ENCODE data around the gene MAML3.

Gene MAML3

GRCh38 chr4:140154572-140154891, 548 bp upstream of the MAML3 start:
- no peak for TF ChIP-seq CTCF (IDR thresholded peaks at IDR 0.05)

- no peak for TF ChIP-seq CTCF (IDR thresholded peaks at IDR 0.05)
These were observed 616 bp downstream of the MAML3 start for GRCh38 chr4:140153419-140153717.

- TF ChIP-seq CTCF (IDR thresholded peaks at IDR 0.05): no peak
These were observed 1.1 kb downstream of the MAML3 start for GRCh38 chr4:140152751-140153418.

DNA sequence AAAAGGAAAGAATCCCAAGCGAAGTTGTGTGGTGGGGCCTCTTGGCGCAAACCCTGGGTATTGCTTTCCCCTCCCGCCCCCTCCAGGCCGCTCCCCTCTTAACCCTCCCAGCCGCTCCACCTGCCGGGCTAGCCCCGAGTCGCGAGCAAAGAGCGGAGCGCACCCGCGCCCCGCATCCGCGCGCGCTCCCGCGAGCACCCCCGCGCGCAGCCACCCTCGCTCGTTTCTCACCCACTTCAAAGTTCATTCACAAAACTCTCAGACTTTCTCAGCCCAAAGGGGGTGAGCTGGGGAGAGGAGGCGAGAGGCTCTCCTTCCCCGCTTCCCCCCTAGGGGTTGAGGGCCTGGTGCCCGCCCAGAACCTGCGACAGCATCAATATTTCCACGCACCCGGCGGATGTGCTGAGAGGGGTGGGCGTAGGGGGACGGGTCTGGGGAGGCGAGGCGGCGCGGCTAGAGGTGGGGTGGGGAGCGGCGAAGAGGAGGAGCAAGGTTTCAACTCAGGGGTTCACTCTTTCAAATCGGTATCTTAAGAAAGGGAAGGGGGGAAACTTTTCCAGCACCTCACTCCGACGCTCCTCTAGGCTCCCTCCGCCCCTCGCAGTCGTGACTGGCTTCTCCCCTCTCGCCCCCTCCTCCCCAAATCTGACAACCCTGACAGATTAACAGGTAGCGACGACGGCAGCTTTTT, 1.8 kb downstream of the MAML3 start:
- TF ChIP-seq CTCF (IDR thresholded peaks at IDR 0.05): no peak

DNA sequence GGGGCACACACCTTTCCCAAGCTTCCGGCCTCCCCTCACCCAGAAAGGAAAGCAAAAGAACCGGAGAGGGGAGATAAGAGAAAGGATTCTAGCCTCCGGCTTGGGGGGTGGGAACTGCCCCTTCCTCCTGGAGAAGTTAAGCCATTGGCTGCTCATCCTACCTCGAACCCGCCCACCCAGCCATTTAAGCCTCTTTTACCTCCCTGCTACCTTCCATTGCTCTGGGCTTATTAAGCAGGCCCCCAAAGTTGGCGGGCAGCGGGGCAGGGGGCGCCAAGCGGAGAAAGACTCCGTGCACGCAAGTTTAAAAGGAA, 2.3 kb downstream of the MAML3 start:
- no peak for TF ChIP-seq CTCF (IDR thresholded peaks at IDR 0.05)

DNA sequence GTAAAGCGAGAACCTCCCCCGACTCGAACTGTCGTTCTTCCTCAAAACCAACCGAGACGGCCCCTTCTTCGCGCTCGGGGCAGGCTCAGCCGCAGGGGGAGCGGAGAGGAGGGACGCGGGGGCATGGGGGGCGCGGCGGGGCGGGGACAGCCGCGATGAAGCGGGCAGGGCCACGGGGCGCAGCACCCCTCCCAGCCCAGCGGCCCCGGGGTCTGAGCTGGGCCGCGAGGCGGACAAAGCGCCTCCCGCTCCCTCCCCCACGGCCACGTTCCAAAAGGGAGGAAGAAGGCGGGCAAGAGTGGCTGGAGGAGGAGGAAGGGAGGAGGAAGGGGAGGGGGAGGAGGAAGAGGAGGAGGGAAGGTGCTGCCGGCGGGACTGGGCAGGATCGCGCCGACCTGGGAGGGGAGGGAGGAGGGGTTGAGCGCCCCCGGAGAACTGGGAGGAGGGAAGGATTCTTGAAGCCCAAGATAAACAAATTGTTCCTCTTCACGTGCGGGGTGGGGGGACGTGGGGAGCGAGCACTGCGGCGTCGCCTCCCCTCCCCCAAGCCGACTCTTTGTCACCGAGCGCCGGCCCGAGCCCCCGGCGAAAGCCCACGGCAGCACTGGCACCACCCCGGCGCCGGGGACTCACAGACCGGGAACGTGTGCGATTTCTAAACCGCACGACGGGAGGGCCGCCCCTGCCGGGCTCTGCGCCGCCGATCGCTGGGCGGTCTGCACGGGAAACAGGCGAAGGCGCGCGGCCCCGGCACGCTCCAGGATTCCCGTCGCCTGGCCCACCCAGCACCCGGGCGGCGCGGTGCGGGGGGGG, 2.9 kb downstream of the MAML3 start:
- TF ChIP-seq CTCF (IDR thresholded peaks at IDR 0.05): no peak

DNA sequence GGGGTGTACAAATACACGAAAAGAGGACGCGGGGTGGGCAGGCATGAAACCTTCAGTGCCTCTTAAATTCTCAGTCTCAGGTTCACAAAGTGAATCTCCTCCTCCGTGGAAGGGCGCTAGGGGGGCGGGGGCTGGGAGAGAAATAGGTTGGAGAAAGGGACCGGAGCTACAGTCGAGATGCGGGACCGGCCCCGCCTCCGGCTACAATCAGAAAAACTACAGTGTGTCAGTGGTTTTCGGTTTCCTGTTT, 3.4 kb downstream of the MAML3 start:
- no peak for TF ChIP-seq CTCF (IDR thresholded peaks at IDR 0.05)

Measured in LNCAP (cell line).